ENCODE results near the gene TM6SF1. TPM values are rescaled to one million over a fixed set of nuclear protein-coding genes. Genes with fewer than 3 reads are reported as not detected.
"Not testable (repeated sequence)": the region's sequence is repeated elsewhere in the genome, so short reads cannot be mapped to it uniquely, and the experiment has no call there.

The TM6SF1 gene
- polyA plus RNA-seq, 1 donor (not counting 4 experiments of a cell fraction or from before 2014, with no cell fraction given): 0.05 TPM

GRCh38 chr15:83081256-83082014 lies 26.0 kb upstream of the TM6SF1 start:
- dilution Hi-C loops (cut with MboI; ENCODE audit: extremely low pct_ligation_motif_present, low sequenced_read_pairs): no loop called here
- peaks cover 12% of the 10 kb centered on the region for H3K27me3 ChIP-seq (ENCODE audit: control insufficient read depth, extremely low read depth, insufficient read depth, low read length)
- FAIRE-seq (no peak), DNase-seq (ENCODE audit: low read depth, low spot score) (no peak)
- H4K20me1 ChIP-seq (ENCODE audit: control insufficient read depth, extremely low read depth, insufficient read depth, low read length): no peaks in the 10 kb centered on the region
- H3K79me2 ChIP-seq (ENCODE audit: control insufficient read depth, insufficient read depth, low read length): no peaks in the 10 kb centered on the region
- TF ChIP-seq CTCF (optimal IDR thresholded peaks at IDR 0.05 in 1 of 3, IDR thresholded peaks at IDR 0.05 in 1 of 3, conservative IDR thresholded peaks at IDR 0.05 in 1 of 3; ENCODE audit: extremely low read depth in 1 of 3, insufficient read depth in 2 of 3, low read length in 3 of 3) (no peak), EZH2 (IDR thresholded peaks at IDR 0.05; ENCODE audit: low read length) (no peak)
- H3K4me2 ChIP-seq (ENCODE audit: control insufficient read depth, extremely low read depth, insufficient read depth, low read depth, low read length): no peak overlapping the region
- H3K9me1 ChIP-seq (ENCODE audit: control insufficient read depth, extremely low read depth, insufficient read depth, low read length): no peaks in the 10 kb centered on the region
- no peaks in the 10 kb centered on the region for H3K36me3 ChIP-seq (ENCODE audit: control insufficient read depth in 2 of 2, extremely low read depth in 1 of 2, insufficient read depth in 2 of 2, low read length in 2 of 2)
- H3K9ac ChIP-seq (ENCODE audit: control insufficient read depth, extremely low read depth, insufficient read depth, low read length): no peak overlapping the region
- no peaks in the 10 kb centered on the region for H3K9me3 ChIP-seq (ENCODE audit: control insufficient read depth, low read depth, low read length)
- H3K27ac ChIP-seq (ENCODE audit: control insufficient read depth, insufficient read depth, low read length): no peak overlapping the region
- H2AFZ ChIP-seq (ENCODE audit: control insufficient read depth, low read length): no peak overlapping the region
- no peak overlapping the region for H3K4me3 ChIP-seq (ENCODE audit: control insufficient read depth in 2 of 3, extremely low read depth in 1 of 3, insufficient read depth in 2 of 3, low read depth in 1 of 3, low read length in 3 of 3)
- no peaks in the 10 kb centered on the region for H3K4me1 ChIP-seq (ENCODE audit: control insufficient read depth, extremely low read depth, insufficient read depth, low read length)

GRCh38 chr15:83082730-83083386 lies 24.6 kb upstream of the TM6SF1 start:
- H3K36me3 ChIP-seq (ENCODE audit: control insufficient read depth in 2 of 2, extremely low read depth in 1 of 2, insufficient read depth in 2 of 2, low read length in 2 of 2): no peaks in the 10 kb centered on the region
- H3K4me1 ChIP-seq (ENCODE audit: control insufficient read depth, extremely low read depth, insufficient read depth, low read length): no peaks in the 10 kb centered on the region
- H3K9ac ChIP-seq (ENCODE audit: control insufficient read depth, extremely low read depth, insufficient read depth, low read length): no peak overlapping the region
- H3K9me3 ChIP-seq (ENCODE audit: control insufficient read depth, low read depth, low read length): no peaks in the 10 kb centered on the region
- H3K9me1 ChIP-seq (ENCODE audit: control insufficient read depth, extremely low read depth, insufficient read depth, low read length): no peaks in the 10 kb centered on the region
- H3K4me3 ChIP-seq (ENCODE audit: control insufficient read depth in 2 of 3, extremely low read depth in 1 of 3, insufficient read depth in 2 of 3, low read depth in 1 of 3, low read length in 3 of 3): no peak overlapping the region
- H4K20me1 ChIP-seq (ENCODE audit: control insufficient read depth, extremely low read depth, insufficient read depth, low read length): no peaks in the 10 kb centered on the region
- peaks cover 11% of the 10 kb centered on the region for H3K27me3 ChIP-seq (ENCODE audit: control insufficient read depth, extremely low read depth, insufficient read depth, low read length)
- no peaks in the 10 kb centered on the region for H3K79me2 ChIP-seq (ENCODE audit: control insufficient read depth, insufficient read depth, low read length)
- H3K4me2 ChIP-seq (ENCODE audit: control insufficient read depth, extremely low read depth, insufficient read depth, low read depth, low read length): no peak overlapping the region
- TF ChIP-seq EZH2 (IDR thresholded peaks at IDR 0.05; ENCODE audit: low read length) (no peak), CTCF (optimal IDR thresholded peaks at IDR 0.05 in 1 of 3, IDR thresholded peaks at IDR 0.05 in 1 of 3, conservative IDR thresholded peaks at IDR 0.05 in 1 of 3; ENCODE audit: extremely low read depth in 1 of 3, insufficient read depth in 2 of 3, low read length in 3 of 3) (no peak)
- no peak overlapping the region for H2AFZ ChIP-seq (ENCODE audit: control insufficient read depth, low read length)
- no peak overlapping the region for H3K27ac ChIP-seq (ENCODE audit: control insufficient read depth, insufficient read depth, low read length)
- dilution Hi-C loops (cut with MboI; ENCODE audit: extremely low pct_ligation_motif_present, low sequenced_read_pairs): no loop called here
- DNase-seq (ENCODE audit: low read depth, low spot score) (no peak), FAIRE-seq (no peak)

GRCh38 chr15:83085461-83085860 lies 22.0 kb upstream of the TM6SF1 start:
- DNase-seq (ENCODE audit: low read depth, low spot score); H3K9me3 ChIP-seq (ENCODE audit: control insufficient read depth, low read depth, low read length); dilution Hi-C loops (cut with MboI; ENCODE audit: extremely low pct_ligation_motif_present, low sequenced_read_pairs): not testable (repeated sequence)

More at GRCh38 chr15:83085461-83085860, 22.0 kb upstream of the TM6SF1 start:
- not testable (repeated sequence) for H4K20me1 ChIP-seq (ENCODE audit: control insufficient read depth, extremely low read depth, insufficient read depth, low read length); H3K9me1 ChIP-seq (ENCODE audit: control insufficient read depth, extremely low read depth, insufficient read depth, low read length); H2AFZ ChIP-seq (ENCODE audit: control insufficient read depth, low read length); FAIRE-seq; H3K27me3 ChIP-seq (ENCODE audit: control insufficient read depth, extremely low read depth, insufficient read depth, low read length); H3K4me1 ChIP-seq (ENCODE audit: control insufficient read depth, extremely low read depth, insufficient read depth, low read length); H3K27ac ChIP-seq (ENCODE audit: control insufficient read depth, insufficient read depth, low read length); H3K79me2 ChIP-seq (ENCODE audit: control insufficient read depth, insufficient read depth, low read length); H3K4me2 ChIP-seq (ENCODE audit: control insufficient read depth, extremely low read depth, insufficient read depth, low read depth, low read length); H3K4me3 ChIP-seq (ENCODE audit: control insufficient read depth in 2 of 3, extremely low read depth in 1 of 3, insufficient read depth in 2 of 3, low read depth in 1 of 3, low read length in 3 of 3); H3K9ac ChIP-seq (ENCODE audit: control insufficient read depth, extremely low read depth, insufficient read depth, low read length); H3K36me3 ChIP-seq (ENCODE audit: control insufficient read depth in 2 of 2, extremely low read depth in 1 of 2, insufficient read depth in 2 of 2, low read length in 2 of 2)
